HG03354 (cell line): Measurements from ENCODE around the gene SEMA5A.
A peak's percentile ranks its signal among the peaks of the same experiment; 100 is the strongest.

Source experiments
- ATAC-seq: cut with Tn5 transposase; IDR thresholded peaks from one replicate; pipeline ENCODE4 v1.9.1; 2021; ENCODE audit warnings: mild to moderate bottlenecking; ENCODE audit not compliant: unreplicated experiment, poor library complexity, severe bottlenecking

The SEMA5A gene

GRCh38 chr5:9453480-9454011 is 92.3 kb downstream of the SEMA5A start:
- ATAC-seq = no peak

GRCh38 chr5:9452181-9452580 is 93.7 kb downstream of the SEMA5A start:
- no peak for ATAC-seq

GRCh38 chr5:9451037-9451436 is 94.8 kb downstream of the SEMA5A start:
- ATAC-seq = no peak

GRCh38 chr5:9447691-9448090 is 98.2 kb downstream of the SEMA5A start:
- no peak for ATAC-seq

GRCh38 chr5:9445826-9446388 is 100.0 kb downstream of the SEMA5A start:
- no peak for ATAC-seq

GRCh38 chr5:9444346-9444745 is 101.5 kb downstream of the SEMA5A start:
- ATAC-seq = no peak

- ATAC-seq = no peak
These were observed 104.3 kb downstream of the SEMA5A start for GRCh38 chr5:9441610-9442009.

GRCh38 chr5:9440517-9440916 is 105.4 kb downstream of the SEMA5A start:
- no peak for ATAC-seq

- ATAC-seq = no peak
These were observed 106.2 kb downstream of the SEMA5A start for GRCh38 chr5:9439531-9440292.

GRCh38 chr5:9438596-9439354 is 107.1 kb downstream of the SEMA5A start:
- no peak for ATAC-seq

GRCh38 chr5:9437741-9438240 is 108.1 kb downstream of the SEMA5A start:
- no peak for ATAC-seq

- ATAC-seq = no peak
These were observed 114.2 kb downstream of the SEMA5A start for GRCh38 chr5:9431496-9432258.

GRCh38 chr5:9431151-9431495 is 114.8 kb downstream of the SEMA5A start:
- no peak for ATAC-seq

GRCh38 chr5:9430306-9430705 is 115.6 kb downstream of the SEMA5A start:
- no peak for ATAC-seq

- no peak for ATAC-seq
These were observed 116.1 kb downstream of the SEMA5A start for GRCh38 chr5:9429691-9430215.

- peak; percentile 82 for ATAC-seq
These were observed 117.6 kb downstream of the SEMA5A start for GRCh38 chr5:9428272-9428671.

GRCh38 chr5:9425710-9426109 is 120.2 kb downstream of the SEMA5A start:
- peak; percentile 40 for ATAC-seq

GRCh38 chr5:9423571-9423970 is 122.3 kb downstream of the SEMA5A start:
- no peak for ATAC-seq

- ATAC-seq = no peak
These were observed 124.0 kb downstream of the SEMA5A start for GRCh38 chr5:9421884-9422283.

GRCh38 chr5:9419794-9420193 is 126.1 kb downstream of the SEMA5A start:
- ATAC-seq = no peak
